SK-N-MC (cell line): ENCODE measurements around the gene TMEM232.

ENCODE experiments used
- EZH2 ChIP-seq: fragments of 200-600 bp; sonication (generic); IDR thresholded peaks from one replicate; pipeline ENCODE4 v1.6.1; 2017; ENCODE audit warnings: antibody characterized with exemption
- POLR2AphosphoS5 ChIP-seq: IDR thresholded peaks from 2 replicates; pipeline ENCODE4 v1.6.1; 2012; ENCODE audit warnings: mild to moderate bottlenecking, low read depth, low read length, borderline replicate concordance

DNA sequence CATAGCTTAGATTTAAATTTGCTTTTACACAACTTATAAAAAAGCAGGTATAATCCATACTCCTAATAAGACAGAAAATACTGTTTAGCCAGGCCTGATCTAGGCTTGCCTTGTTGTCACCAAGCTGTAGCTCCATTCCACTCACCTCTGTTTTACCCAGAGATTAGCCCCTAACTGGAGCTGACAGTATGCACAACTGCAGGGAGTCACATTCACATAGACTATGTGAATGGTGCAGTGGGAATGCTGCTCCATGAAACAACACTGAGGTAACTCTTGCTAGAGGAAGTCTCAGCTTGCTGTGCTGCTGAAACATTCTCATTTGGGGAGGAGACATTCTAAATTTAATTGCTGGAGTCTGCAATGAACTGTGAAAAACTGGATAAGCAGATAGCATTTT lies 209.1 kb downstream of the TMEM232 start:
- TF ChIP-seq POLR2AphosphoS5: no peak
- TF ChIP-seq EZH2: no peak
